ENCODE measurements around the gene CEP131.

CEP131 gene

GRCh38 chr17:81251094-81251708, 28.4 kb upstream of the CEP131 start:
- DNase-seq = peak; percentile 60

GRCh38 chr17:81250286-81251093, 27.7 kb upstream of the CEP131 start:
- no peak for DNase-seq

GRCh38 chr17:81249223-81250040, 26.7 kb upstream of the CEP131 start:
- no peak for DNase-seq

GRCh38 chr17:81248649-81249048, 25.9 kb upstream of the CEP131 start:
- no peak for DNase-seq

DNA sequence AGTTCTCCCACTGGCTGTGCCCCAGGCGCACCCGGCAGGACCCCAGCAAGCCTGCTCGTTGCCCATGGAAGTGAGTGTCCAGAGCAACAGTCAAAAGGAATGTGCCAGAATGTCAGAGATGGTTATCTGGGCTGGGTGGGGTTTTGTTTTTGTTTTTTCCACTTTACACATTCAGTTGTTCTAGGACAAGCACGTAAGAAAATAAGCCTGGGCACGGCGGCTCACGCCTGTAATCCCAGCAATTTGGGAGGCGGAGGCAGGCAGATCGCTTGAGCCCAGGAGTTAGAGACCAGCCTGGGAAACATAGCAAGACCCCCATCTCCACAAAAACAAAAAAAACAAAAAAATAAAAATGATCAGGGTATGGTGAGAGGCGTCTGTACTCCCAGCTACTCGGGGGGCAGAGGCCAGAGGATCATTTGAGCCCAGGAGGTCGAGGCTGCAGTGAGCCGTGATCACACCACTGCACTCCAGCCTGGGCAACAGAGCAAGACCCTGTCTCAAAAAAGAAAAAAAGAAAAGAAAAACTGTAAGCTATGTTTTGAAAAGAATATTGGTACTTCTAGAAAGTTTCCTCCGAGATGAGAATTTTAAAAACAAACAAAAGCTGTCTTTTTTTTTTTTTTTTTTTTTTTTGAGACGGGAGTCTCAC, 24.7 kb upstream of the CEP131 start:
- DNase-seq = no peak

GRCh38 chr17:81246679-81247338, 24.0 kb upstream of the CEP131 start:
- DNase-seq = no peak

DNA sequence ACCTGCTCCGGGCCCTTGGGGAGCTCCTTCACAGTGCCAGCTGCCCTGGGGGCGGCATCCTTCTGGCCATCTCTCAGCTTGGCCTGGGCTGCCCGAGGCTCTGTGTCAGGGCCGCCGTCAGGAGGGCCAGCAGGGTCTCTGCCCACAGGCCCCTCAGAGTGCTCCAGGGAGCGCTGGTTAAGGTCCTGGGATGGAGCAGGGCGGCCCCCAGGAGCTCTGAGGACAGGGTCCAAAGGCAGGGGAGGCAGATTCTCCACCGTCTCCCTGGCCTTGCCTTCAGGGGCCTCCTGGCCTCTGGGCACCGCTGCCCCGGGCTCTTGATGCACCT, 23.5 kb upstream of the CEP131 start:
- no peak for DNase-seq

DNA sequence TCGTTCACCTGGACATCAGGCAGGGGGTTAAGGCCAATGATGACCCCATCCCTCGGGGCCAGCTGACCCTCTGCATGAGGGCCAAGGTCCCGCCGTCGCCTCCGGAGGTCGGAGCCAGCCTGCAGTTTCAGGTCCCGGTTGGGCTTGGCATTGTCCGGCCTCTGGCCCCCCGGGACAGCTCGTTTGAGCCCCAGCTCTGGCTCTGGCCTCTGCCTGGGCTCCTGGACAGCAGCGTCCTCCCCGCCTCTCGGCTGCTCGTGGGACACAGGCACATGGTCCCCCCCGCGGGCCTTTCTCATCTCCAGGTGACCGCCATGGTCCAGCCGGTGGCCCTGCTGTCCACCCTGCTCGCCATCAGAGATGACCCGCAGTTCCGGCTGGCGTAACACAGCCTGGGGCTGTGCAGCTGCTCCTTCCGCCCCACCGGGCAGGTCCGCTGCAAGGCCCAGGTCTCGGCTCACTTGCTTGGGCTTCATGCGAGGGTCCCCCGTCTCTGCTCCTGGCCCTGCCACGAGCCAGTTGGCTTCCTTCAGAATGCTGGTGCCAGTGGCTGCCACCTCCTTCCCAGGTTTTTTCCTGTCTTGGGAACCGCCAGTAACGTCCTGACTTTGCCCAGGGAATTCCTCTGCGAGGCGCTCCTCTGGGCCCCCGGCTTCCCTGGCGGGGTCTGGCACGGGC, 23.0 kb upstream of the CEP131 start:
- no peak for DNase-seq

DNA sequence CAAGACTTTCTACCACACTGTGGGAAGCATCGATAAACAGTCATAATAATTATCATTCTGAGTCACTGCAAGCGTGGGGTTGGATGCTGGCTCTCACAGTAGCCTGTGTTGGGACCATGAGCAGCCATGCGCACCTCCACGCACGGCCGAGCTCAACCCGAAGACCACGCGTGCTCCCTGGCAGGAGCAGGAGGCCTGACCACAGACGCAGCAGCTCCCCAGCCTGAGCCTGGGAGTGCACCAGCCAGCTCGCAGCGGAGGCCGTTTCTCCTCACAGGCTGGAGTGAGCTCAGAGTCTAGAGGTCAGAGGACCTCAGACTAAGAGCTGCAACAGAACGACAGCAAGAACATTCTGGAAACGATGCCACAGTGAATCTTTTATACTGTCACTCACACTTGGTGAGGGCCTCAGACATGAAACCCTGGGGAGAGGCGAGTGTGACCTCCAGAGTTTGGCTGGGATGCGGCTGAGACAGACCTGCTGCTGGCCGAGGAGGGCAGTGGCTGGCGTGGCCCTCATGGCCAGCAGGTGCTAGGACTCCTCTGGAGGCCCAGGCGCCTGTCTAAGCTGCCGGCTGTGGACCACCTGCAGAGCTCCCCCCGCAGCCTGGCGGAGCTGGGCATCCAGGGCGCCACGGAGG, 22.4 kb upstream of the CEP131 start:
- no peak for DNase-seq

- no peak for DNase-seq
Observed at GRCh38 chr17:81244358-81245023, 21.7 kb upstream of the CEP131 start.

DNA sequence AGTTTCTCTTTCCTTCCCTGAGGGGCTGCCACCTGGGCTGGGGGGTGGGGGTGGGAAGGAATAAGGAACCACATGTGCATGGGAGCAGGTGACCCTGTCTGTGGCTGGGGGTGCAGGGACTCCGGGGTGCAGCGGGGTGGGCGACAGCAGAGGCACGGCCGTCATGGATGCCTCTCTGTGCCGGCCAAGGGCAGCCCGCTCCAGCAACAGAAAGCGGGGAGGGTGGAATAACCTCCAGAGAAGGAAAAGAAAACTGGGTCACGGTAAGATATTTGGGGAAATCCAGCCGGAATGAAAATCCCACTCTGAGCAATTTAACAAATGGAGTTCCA, 20.5 kb upstream of the CEP131 start:
- no peak for DNase-seq

GRCh38 chr17:81242421-81243332, 19.9 kb upstream of the CEP131 start:
- DNase-seq = no peak

DNA sequence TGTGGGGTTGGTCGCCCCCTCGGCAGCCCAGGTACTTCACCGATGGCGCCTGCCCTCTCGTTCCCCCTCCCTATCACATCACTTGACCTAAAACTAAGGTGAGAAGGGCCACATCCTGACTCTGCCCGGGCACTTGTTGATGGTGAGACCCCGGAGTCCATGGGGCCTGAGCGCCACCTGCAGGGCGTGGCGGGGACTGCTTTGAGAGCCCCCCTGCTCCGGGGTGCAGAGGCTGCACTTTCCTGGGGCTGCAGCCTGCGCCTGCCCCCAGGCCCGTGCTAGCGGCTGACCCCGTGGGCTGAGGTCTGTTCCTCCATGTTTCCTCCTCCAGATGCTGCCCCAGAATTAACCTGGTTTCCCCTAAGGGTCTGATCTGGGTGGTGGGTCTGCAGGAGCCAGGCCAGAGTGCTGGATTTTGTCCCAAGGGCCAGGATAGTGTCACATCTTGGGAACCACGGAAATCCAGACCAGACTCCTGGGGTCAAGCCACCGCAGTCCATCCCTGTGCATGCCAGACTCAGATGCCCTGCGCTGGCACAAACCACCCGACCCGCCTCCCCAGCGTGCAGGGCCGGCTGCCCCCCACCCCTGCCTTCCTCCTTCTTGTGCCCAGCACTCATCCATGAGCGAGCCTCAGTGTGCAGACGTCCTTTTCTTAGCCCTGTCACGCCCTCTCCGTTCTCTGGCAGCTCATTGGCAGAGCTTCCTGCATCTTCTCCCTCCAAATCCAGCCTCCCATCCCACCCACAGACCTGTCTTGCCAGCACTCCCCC, 19.1 kb upstream of the CEP131 start:
- no peak for DNase-seq

DNA sequence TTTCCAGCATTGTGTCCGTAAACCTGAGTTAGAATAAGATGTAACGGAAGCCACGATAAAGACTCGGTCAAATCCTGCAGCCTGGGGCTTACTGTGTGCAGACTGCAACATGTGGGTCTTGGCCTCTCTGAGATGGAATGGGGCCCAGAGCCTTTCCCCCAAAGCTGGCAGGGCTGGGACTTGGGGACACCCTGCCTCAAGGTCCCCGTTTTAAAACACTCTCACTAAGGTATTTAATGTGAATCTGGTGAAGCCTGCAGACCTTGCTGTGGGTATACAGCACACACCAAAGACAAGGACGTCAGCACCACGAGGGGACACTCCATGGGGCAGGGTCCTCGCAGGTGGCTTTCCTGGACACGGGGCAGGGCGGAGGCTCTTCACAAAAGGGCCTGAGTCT, 18.4 kb upstream of the CEP131 start:
- DNase-seq = no peak

- no peak for DNase-seq
Observed at GRCh38 chr17:81240761-81241160, 18.0 kb upstream of the CEP131 start.

- no peak for DNase-seq
Observed at GRCh38 chr17:81239714-81240555, 17.2 kb upstream of the CEP131 start.

- peak; percentile 99 for DNase-seq
Observed at GRCh38 chr17:81238815-81239713, 16.3 kb upstream of the CEP131 start, which contains the start of the genes NDUFAF8 and TEPSIN. Gene NDUFAF8 (plus strand): TSS chr17:81239318. CDS start chr17:81239364, 46 bp downstream. Gene TEPSIN (minus strand): TSS chr17:81239055. CDS start chr17:81239033, 22 bp downstream.
